ENCODE results near the gene PIAS4. TPM values are rescaled to one million over a fixed set of nuclear protein-coding genes. Genes with fewer than 3 reads are reported as not detected.

PIAS4 gene
- total RNA-seq, 1 donor from 2014 or later = 29.7 TPM

- H3K4me1 Mint-ChIP-seq (ENCODE audit: low read depth) = no peaks in the 10 kb centered on the region
- no peak overlapping the region for H3K4me3 Mint-ChIP-seq (ENCODE audit: unreplicated experiment)
- no peak for TF ChIP-seq CTCF (IDR thresholded peaks at IDR 0.05)
- peaks cover 4% of the 10 kb centered on the region for H3K36me3 Mint-ChIP-seq (ENCODE audit: low read depth)
- H3K27ac Mint-ChIP-seq (ENCODE audit: unreplicated experiment) = no peak overlapping the region
- H3K9me3 Mint-ChIP-seq (ENCODE audit: low read depth) = no peaks in the 10 kb centered on the region
- H3K27me3 Mint-ChIP-seq (ENCODE audit: low read depth) = no peaks in the 10 kb centered on the region
- DNase-seq (ENCODE audit: low spot score) = no peak
Measured at GRCh38 chr19:4030552-4030951, 23.0 kb downstream of the PIAS4 start.

- H3K9me3 Mint-ChIP-seq (ENCODE audit: low read depth) = no peaks in the 10 kb centered on the region
- H3K4me1 Mint-ChIP-seq (ENCODE audit: low read depth) = no peaks in the 10 kb centered on the region
- no peak overlapping the region for H3K4me3 Mint-ChIP-seq (ENCODE audit: unreplicated experiment)
- H3K27me3 Mint-ChIP-seq (ENCODE audit: low read depth) = no peaks in the 10 kb centered on the region
- H3K36me3 Mint-ChIP-seq (ENCODE audit: low read depth) = peaks cover 3% of the 10 kb centered on the region
- H3K27ac Mint-ChIP-seq (ENCODE audit: unreplicated experiment) = no peak overlapping the region
- DNase-seq (ENCODE audit: low spot score) = no peak
- no peak for TF ChIP-seq CTCF (IDR thresholded peaks at IDR 0.05)
Measured at GRCh38 chr19:4030981-4031380, 23.4 kb downstream of the PIAS4 start.

GRCh38 chr19:4031420-4031819, 23.9 kb downstream of the PIAS4 start:
- Mint-ChIP-seq H3K27me3 (ENCODE audit: low read depth) (no peaks in the 10 kb centered on the region), H3K4me1 (ENCODE audit: low read depth) (no peaks in the 10 kb centered on the region), H3K9me3 (ENCODE audit: low read depth) (no peaks in the 10 kb centered on the region), H3K4me3 (ENCODE audit: unreplicated experiment) (no peak overlapping the region), H3K27ac (ENCODE audit: unreplicated experiment) (no peak overlapping the region), H3K36me3 (ENCODE audit: low read depth) (peaks cover 3% of the 10 kb centered on the region)
- TF ChIP-seq CTCF (IDR thresholded peaks at IDR 0.05) = no peak
- no peak for DNase-seq (ENCODE audit: low spot score)

GRCh38 chr19:4032436-4032835, 24.9 kb downstream of the PIAS4 start:
- no peak overlapping the region for H3K4me3 Mint-ChIP-seq (ENCODE audit: unreplicated experiment)
- H3K27ac Mint-ChIP-seq (ENCODE audit: unreplicated experiment) = no peak overlapping the region
- H3K4me1 Mint-ChIP-seq (ENCODE audit: low read depth) = no peaks in the 10 kb centered on the region
- no peak for DNase-seq (ENCODE audit: low spot score)
- H3K36me3 Mint-ChIP-seq (ENCODE audit: low read depth) = peaks cover 1% of the 10 kb centered on the region
- H3K9me3 Mint-ChIP-seq (ENCODE audit: low read depth) = no peaks in the 10 kb centered on the region
- no peaks in the 10 kb centered on the region for H3K27me3 Mint-ChIP-seq (ENCODE audit: low read depth)
- TF ChIP-seq CTCF (IDR thresholded peaks at IDR 0.05) = no peak

GRCh38 chr19:4033028-4033956, 25.8 kb downstream of the PIAS4 start:
- H3K9me3 Mint-ChIP-seq (ENCODE audit: low read depth) = no peaks in the 10 kb centered on the region
- no peaks in the 10 kb centered on the region for H3K4me1 Mint-ChIP-seq (ENCODE audit: low read depth)
- peaks cover 3% of the 10 kb centered on the region for H3K36me3 Mint-ChIP-seq (ENCODE audit: low read depth)
- H3K27ac Mint-ChIP-seq (ENCODE audit: unreplicated experiment) = no peak overlapping the region
- H3K27me3 Mint-ChIP-seq (ENCODE audit: low read depth) = no peaks in the 10 kb centered on the region
- no peak overlapping the region for H3K4me3 Mint-ChIP-seq (ENCODE audit: unreplicated experiment)
- TF ChIP-seq CTCF (IDR thresholded peaks at IDR 0.05) = no peak
- no peak for DNase-seq (ENCODE audit: low spot score)

Measured in chondrocyte (in vitro differentiated cells).